OCI-LY3 (cell line): ENCODE measurements around the gene IGSF23.
"Not testable (repeated sequence)": the region's sequence is repeated elsewhere in the genome, so short reads cannot be mapped to it uniquely, and the experiment has no call there.

Experiments
- EZH2phosphoT487 ChIP-seq: fragments of 200-600 bp; shearing (Covaris generic); IDR thresholded peaks from 2 replicates; pipeline ENCODE4 v1.6.1; 2018; ENCODE audit warnings: antibody characterized with exemption, mixed run types, low read depth
- TF ChIP-seq, protein P1 (sequence below): fragments of 200-600, 300-600 bp; sonication (generic); IDR thresholded peaks from 2 replicates; pipeline ENCODE4 v1.5.1; 2014; ENCODE audit warnings: antibody characterized with exemption, low read length, low read depth

DNA sequence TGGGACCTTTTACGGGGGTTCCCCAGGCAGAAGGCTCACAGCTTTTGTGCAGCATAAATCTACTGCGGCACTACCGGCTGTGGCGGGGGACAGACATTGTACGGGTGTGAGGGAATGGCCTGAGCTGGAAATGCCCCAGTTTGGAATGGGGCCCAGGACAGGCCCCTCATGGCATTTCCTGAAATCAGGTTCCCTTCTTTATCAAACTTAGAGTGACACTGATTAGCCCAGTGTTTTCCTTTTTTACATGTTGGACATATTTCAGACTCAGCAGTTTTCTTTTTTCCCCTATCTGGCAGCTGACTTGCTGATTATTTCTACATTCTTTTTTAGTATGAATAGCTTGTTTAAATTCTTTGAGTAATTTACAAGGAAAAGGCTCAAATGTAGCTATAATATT is 20.7 kb downstream of the IGSF23 start:
- TF ChIP-seq, protein P1, sequence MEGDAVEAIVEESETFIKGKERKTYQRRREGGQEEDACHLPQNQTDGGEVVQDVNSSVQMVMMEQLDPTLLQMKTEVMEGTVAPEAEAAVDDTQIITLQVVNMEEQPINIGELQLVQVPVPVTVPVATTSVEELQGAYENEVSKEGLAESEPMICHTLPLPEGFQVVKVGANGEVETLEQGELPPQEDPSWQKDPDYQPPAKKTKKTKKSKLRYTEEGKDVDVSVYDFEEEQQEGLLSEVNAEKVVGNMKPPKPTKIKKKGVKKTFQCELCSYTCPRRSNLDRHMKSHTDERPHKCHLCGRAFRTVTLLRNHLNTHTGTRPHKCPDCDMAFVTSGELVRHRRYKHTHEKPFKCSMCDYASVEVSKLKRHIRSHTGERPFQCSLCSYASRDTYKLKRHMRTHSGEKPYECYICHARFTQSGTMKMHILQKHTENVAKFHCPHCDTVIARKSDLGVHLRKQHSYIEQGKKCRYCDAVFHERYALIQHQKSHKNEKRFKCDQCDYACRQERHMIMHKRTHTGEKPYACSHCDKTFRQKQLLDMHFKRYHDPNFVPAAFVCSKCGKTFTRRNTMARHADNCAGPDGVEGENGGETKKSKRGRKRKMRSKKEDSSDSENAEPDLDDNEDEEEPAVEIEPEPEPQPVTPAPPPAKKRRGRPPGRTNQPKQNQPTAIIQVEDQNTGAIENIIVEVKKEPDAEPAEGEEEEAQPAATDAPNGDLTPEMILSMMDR: not testable (repeated sequence)
- not testable (repeated sequence) for TF ChIP-seq EZH2phosphoT487
